Camera-type eye (tissue), 1 donor: ENCODE results near the gene TASP1. TPM values are rescaled to one million over a fixed set of nuclear protein-coding genes. Genes with fewer than 3 reads are reported as not detected.

ENCODE experiments used
- total RNA-seq: library from RNA; depleted of rRNA; stranded (reverse); fragments of >200 nt; gene quantifications from one replicate; pipeline ENCODE4 v1.2.3, GENCODE V29; 2014

The TASP1 gene
- total RNA-seq = 32.3 TPM

GRCh38 chr20:13638496-13639149 lies at the start of gene TASP1:
Gene TASP1 (minus strand): TSS chr20:13638932. CDS start chr20:13630078, 8,854 bp downstream.

Other genes starting within 250 kb of the TASP1 start
- 28.8 TPM for gene ESF1, start 146.0 kb upstream of the TASP1 start, total RNA-seq
- 36.1 TPM for gene NDUFAF5, start 146.1 kb upstream of the TASP1 start, total RNA-seq